ENCODE results near the gene KRT17.
"Not testable (repeated sequence)": the region's sequence is repeated elsewhere in the genome, so short reads cannot be mapped to it uniquely, and the experiment has no call there.

KRT17 gene

DNA sequence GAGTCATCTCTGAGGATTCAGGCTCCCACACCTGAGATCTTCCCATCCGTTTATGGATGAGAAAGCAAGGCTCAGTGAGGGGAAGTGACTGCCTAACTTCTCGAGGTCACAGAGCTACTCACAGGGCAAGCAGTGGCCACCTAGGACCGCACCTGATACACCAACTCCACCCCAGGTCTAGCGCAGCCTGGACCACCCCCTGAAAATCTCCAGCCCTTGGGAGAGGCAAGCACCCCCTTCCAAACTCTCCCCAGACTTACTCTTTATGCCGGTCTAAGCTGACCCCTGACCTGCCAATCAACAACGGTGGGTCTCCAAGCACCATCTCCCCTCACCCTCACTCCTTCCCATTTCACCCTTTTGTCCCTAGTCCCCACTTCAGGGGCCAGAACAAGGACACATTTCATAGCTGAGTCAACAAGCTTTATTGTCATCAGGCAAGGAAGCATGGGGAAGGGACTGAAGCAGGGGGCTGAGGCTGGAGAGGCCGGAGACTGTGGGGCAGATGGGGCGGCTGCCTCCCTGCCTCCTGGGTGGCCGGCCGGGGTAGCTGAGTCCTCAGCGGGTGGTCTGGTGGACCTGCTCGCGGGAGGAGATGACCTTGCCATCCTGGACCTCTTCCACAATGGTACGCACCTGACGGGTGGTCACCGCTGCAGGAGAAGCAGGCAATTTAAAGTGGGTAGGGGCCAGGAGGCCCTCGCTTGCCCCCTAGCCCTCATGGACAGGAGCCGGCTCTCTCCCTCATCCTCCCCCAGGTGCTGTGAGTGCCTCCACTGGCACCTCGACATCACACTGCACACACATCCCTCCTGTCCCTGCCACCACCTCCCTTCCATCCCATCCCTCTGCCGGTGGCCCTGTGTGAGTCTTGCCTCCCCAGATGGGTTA is 5.1 kb downstream of the KRT17 start:
- DNase-seq, result no peak

DNA sequence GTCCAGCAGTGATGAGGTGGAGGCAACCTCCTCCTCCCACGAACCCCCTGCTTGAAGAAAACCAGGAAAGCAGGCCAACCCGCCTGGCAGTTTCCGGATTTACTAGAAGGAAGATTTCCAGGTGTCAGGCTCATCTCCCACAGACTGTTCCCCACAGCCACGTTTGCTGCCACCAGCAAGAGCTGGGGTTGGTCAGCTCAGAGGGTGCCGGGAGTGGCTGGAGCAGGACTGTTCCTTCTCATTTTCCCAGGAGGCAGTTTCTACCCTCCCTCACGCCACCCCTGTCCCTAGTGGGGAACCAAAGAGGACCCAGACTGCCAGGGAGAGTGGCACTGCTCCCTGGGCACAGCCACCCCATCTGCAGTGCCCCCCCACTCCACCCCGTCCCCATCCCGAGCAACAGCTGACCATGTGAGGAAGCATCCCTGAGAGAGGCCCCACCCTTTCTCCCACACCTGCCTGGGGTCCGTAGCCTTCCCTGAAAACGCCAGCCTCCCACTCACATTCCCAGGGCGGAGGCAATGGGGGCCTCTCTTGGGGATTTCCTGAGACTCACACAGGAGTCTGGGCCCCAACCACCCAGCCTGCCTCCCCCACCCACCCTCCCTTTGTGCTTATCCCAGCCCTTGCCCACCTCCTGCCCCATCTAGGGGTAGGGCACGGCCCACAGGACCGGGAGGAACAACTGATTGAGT is 5.9 kb downstream of the KRT17 start:
- no peak for DNase-seq

DNA sequence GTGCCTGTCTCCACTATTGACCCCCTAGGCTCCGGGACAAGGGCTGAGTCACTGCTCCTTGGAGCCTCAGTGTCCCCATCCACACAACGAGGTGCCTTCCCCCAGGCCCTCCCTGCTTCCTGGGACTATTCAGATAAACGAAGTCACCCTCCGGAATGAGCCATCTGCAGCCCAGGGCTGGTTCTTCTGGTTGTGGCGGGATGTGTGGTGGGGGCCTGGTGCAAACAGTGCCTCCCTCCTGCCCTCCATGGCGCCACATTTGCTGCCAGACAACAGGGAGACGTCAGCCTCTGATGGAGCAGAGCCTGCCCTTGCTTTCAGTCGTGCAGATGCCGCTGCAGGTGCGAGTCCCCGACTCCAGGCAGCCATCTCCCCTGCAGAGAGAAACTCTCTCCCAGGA is 6.7 kb downstream of the KRT17 start:
- DNase-seq, result no peak

DNA sequence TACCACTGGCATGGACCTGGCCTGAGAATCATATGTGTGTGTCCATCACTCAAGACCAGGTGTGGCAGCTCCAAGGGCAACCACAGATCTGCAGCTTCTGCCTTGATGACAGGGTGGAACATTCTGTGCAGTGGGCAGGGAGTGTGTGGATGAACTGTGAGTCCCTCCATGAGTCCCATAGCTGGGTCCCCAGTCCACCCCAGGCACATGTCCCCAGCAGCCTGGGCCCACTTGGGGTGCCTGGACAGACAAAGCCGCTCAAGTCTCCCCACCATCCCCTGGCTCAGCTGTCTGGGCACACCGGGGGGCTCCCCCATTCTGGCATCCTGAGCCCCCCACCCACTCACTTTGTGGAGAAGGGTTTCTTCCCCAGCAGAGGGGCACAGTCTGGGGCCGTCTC is 7.2 kb downstream of the KRT17 start:
- no peak for DNase-seq

DNA sequence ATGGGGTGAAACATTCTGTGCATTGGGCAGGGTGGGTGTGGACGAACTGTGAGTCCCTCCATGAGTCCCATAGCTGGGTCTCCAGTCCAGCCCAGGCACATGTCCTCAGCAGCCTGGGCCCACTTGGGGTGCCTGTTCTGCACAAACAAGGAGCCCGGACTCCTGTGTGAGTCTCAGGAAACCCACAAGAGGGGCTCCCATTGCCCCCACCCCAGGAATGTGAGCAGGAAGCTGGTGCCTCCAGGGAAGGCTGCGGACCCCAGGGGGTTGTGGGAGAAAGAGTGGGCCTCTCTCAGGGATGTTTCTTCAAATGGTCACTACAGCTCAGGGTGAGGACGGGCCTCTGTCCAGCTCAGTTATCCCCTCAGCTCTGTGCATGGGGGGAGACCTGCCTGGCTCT is 7.9 kb downstream of the KRT17 start:
- not testable (repeated sequence) for DNase-seq

DNA sequence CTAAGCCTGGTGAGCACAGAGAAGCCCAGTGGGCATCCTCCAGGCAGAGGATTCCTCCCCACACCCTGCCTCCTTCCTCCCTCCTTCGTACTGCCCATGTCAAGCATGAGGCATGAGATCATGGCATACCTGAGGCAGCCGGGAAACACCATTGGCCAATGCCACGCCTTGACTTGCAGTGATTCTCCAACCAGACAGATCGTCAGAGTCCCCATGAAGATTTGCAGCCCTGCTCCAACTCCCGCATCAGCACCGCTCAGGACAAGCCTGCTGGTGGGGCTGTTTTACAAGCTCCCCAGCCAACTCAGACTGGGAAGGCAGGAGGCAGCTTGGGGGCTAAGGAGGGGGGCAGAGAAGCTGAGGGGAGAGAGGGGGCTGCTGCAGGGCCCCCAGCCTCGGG is 8.9 kb downstream of the KRT17 start:
- no peak for DNase-seq

DNA sequence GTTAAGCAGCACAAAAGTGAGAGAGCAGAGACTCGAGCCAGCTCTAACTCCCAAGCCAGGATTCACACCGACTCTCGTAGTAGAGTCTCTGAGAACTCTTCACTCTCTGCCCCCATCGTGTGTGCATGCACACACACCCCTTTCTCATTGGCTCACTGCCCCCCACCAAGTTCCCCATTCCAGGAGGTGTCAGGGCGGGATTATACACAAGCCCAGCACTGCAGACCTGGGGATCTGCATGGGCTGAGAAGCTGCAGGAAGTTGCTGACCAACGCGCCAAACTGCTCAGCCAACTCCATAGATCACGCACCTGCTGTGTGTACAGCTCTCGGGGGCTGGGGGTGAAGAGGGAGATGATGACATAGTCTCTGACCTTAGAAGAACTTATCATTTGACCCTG is 9.6 kb downstream of the KRT17 start:
- not testable (repeated sequence) for DNase-seq

DNA sequence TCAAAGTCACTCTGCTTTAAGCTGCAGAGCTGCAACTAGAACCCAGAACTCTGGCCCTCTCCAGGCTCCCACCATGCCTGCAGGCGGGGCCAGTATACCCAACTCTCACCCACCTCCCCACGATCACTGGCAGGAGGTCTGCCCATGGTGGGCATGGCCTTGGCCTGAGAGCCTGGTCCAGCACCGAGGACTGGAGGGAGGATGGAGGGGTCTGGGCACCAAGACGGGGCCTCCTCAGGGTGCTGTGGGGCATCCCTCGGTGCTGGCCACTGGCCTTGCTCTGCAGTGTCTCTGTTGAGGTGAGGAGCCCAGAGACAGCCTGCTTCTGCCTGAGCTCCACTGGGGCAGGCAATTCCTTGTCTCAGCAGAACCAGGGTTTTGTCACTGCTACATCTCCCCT is 10.3 kb downstream of the KRT17 start:
- no peak for DNase-seq

DNA sequence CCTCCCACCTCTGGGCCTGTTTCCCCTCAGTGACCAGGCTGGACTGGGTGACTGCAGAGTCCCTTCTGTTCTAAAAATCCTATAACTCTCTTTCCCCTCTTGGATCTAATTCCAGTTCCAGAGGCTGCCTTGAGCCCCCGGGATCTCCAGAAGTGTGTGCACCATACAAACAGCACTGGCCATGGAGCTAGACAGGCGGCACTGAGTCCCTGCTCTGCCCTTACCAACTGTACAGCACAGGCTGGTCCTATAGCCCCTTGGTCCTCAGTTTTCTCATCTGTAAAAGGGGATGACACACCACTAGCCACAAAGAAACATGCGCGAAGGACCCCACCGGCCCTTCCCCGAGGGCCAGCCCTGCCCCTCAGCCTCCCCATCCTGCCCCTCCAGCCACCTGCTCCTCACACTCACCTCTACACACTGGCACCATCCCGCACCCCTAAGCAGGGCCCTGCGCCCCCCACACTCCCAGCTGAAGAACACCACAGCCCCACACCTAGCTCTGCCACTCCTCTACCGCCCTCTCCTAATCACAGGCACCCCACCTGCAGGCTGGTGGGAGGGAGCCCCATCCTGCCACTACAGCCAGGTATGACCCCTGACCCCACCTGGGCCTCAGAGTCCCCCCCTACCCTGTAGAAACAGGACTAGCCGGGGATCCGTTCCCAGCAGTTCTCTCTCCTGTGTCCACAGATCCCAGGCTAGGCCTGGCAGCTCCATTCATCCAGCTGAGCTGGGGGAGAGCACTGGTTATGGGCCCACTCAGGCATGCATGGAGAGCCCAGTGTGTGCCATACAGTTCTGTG is 10.9 kb downstream of the KRT17 start:
- no peak for DNase-seq

DNA sequence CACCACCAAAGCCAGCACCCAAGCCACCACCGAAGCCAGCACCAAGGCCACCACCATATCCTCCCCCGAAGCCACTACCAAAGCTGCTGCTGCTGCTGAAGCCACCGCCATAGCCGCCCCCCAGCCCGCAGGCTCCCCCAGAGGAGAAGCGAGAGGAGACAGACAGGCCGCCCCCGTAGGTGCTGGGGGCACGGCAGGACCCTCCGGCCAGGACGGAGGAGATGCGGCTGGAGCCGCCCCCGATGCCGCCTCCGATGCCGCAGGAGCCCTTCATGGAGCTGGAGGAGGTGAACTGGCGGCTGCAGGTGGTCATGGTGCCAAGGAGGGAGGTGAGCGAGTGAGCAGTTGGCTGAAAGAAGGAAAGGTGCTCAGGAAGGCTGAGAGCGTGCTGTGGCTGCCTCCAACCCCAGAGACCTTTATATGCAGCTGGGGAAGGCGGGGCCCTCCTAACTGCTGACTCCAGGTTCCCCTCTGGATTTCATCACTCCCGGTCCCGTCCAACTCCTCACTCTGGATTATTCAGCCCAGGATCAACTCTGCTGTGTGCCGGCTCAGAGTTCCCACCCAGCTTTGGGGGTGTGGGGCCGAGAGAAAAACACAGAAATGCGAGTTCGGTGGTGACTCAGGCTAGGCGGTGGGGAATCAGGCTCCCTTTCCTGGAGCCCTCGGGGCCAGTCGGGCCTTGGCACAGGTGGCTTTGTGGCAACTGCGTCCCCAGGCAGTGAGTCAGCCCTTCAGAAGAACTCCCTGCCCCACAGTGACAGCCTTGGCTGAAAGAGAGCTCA is 11.8 kb downstream of the KRT17 start, which contains the start of gene KRT16:
KRT16 (minus strand) TSS at position 392 of the 785 bp plus-strand sequence; CDS start at position 313, 79 bp downstream.
- not testable (repeated sequence) for DNase-seq

DNA sequence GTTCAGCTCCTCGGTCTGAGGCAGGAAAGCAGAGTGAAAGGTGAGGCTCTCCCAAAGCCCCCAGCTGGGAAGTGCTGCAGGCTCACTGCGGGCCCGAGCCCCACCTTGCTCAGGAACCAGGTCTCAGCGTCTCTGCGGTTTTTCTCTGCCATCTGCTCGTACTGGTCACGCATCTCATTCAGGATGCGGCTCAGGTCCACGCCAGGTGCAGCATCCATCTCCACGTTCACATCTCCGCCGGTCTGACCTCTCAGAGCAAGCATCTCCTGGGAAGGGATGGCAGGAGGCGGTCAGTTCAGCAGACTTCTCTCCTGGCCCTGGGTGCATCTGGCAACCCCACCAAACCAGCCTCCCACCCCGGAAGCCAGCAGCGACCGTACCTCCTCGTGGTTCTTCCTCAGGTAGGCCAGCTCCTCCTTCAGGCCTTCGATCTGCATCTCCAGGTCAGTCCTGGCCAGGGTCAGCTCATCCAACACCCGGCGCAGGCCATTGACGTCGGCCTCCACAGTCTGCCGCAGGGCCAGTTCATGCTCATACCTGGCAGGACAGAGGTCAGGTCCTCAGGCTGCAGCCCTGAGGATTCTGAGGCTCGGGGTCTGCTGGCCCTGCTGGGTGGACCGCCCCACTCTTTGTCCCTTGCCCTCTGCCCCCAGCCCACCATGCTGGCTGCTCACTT is 13.3 kb downstream of the KRT17 start:
- no peak for DNase-seq

DNA sequence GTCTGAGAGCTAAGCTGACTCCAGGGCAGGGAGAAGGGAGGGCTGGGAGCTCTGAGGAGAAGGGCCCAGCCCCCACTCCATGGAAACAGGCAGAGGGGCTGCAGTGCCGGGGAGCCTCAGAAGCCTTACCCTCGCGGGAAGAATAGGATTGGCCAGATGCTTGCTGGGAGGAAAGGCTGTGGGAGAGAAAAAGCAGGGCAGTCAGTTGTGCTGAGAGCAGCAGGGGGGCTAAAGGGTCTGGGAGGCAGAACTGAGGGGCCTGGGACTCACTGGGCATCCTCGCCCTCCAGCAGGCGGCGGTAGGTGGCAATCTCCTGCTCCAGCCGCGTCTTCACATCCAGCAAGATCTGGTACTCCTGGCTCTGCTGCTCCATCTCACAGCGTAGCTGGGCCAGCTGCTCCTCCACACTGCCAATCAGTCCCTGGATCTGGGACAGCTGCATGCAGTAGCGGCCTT is 14.3 kb downstream of the KRT17 start:
- peak in 1 of 2 experiments; percentile 34 for DNase-seq

DNA sequence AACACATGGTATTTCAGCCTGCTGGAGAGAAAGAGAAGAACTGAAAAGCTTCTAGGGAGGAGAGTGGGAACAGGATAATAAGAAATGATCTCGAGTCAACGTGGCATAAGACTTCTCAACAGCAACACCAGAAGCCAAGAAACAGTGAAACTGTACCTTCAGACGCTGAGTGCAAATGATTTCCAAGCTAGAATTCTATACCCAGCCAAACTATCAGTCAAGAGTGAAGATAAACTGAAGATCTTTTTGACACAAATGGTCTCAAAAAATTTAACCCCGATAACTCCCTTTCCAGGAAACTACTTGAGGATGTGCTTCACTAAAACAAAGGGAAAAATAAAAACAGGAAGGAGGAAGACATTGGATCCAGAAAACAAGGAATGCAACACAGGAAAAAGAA is 17.4 kb downstream of the KRT17 start:
- not testable (repeated sequence) for DNase-seq

DNA sequence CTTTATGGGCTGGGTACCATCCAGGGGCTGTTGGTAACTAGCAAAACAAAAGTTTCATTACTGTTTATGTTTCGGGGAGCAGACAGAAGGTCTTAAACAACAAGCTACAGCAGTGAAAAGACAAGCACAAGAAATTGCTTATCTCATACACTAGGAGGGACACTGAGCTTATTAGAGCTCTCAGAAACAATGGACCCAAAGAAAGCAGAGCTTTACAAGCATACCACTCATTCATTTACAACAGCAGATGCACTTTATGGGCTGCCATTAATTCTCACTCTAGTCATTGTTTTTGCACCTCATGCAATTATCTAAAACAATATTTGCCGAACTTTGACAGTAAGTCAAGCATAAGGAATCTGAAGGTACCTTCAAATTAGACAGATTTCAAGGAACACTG is 21.9 kb downstream of the KRT17 start:
- no peak for DNase-seq

DNA sequence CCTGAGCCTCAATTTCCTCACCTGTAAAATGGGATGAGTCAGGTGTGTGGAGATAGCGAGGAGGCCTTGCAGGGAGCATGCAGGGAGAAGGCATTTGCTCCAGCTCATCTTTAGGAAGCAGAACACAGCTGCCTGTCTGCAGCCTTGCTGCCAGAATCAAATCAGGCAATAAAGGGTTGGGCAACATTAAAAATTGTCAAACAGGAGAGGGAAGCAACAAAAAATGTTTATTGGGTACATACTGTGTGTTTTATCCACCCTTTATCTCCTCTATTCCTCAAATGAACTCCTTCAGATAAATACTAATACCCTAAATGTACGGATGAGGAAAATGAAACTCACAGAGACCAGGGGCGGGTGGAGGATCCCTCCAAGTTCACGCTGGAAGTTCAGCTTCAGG is 24.1 kb downstream of the KRT17 start:
- DNase-seq, result no peak

DNA sequence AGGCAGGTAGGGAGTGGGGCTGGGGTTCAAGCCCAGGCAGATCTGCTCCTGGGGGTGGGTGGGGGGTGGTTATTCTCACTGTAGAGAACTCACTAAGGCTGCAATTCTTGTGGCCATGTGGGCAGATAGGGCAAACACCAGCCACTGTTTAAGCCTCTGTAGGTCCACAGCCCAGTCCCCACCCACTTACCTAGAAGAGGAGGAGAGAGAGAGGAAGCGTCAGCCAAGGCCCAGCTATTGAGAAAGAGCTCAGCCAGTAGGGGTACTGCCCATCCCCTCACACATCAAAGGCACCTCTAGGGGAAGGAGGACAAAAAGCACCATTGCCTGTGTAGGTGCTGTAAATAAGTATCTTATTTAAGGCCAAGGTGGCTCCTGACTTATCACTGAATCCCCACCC is 24.7 kb downstream of the KRT17 start:
- no peak for DNase-seq

DNA sequence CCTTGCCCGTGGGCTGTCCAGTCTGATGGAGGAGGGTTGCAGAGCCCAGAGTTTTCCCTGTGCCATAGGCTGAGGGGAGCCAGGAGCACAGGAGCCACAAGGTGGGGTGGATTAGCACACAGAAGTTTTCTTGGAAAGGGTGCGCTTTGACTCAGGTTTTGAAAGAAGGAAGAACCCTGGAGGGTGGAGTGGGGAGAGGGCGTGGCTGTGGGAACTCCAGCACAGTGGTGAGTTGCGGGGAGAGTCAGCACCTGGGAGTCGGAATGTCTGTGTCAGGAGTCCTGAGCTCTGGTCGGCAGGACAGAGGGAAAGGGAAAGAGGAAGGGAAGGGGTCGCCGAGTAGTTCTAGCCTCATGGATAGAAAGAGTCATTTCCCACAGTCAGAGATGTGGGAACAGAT is 28.8 kb downstream of the KRT17 start:
- no peak for DNase-seq

DNA sequence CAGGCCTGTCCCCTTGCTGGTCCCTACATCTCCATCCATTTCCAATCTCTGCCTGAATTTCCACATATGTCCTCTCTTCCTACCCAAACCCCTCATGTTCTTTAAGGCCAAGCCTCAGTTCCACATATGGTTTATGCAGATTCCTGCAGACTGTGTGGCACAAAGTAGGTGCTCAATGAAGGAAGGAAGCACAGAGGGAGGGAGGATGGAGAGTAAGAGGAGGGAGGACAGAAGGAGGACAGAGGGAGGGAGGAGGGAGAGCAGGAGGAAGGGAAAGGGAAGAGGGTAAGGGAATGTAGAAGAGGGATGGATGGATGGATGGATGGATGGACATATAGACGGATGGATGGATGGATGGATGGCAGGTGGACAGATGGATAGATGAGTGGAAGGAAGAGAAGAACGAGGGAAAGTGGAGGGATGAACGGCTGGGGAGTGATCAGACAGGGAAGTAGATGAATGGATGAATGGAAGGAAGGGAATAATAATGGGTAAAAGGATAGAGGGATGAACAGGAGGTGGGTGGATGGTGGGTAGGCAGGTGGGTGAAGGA is 29.9 kb downstream of the KRT17 start:
- no peak for DNase-seq

DNA sequence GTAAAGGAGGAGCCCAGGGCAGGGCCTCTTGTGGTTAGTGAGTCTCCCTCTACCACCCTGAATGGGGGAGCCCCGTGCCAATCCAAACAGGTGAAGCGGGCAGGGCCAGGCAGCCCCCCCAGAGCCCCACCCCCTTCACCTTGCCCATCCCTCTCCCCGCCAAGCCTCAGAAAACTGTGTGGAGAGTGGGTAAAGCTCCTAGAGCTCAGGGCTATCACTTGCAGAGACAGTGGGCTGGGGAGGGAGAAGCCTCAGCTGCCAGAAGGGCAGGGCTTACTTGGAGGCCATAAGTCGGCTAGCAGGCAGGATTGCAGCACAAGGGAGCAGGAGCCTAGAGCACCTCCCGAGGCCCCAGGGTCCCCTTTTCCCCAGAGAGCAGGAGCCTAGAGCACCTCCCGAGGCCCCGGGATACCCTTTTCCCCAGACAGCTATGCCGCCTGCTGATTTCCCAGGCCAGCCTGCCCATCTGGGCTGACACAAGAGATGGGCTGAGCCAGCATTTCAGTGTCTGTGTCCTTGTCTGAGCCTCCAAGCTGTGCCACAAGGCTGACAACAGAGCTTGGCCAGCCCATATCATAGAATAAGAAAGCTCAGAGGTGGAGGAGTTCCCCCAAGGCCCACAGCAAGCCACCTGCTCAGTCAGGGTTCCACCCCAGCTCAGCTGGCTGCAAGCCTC is 30.9 kb downstream of the KRT17 start:
- DNase-seq, result no peak

DNA sequence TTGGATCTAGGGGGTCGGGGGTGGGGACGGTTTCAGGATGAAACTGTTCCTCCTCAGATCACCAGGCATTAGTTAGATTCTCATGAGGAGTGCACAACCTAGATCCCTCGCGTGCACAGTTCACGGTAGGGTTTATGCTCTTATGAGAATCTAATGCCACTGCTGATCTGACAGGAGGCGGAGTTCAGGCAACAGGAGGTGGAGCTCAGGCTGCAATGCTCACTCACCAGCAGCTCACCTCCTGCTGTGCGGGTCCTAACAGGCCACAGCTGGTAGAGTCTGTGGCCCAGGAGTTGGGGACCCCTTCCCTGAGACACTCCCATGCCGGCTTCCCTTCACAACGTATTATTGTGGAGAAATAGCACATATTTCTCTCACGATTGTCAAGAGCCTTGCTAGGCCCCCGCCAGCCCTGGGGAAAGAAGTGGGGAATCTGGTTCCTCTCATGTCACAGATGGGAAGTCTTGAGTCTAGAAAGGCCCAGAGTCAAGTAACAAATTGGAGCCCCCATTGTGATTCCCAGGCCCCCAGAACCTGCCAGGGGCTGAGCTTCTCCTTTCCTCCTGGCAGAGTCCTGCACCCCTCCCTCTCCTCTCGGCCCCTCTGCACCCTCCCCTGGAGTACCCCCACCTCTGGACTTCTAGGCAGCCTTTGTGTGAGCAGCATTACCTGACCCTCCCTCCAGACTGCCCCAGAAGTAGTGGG is 31.6 kb downstream of the KRT17 start:
- DNase-seq, result no peak
